ENCODE measurements around the gene LMBR1.
"Not testable (repeated sequence)": the region's sequence is repeated elsewhere in the genome, so short reads cannot be mapped to it uniquely, and the experiment has no call there.

GRCh38 chr7:156843582-156843981 lies 49.4 kb downstream of the LMBR1 start:
- not testable (repeated sequence) for TF ChIP-seq CTCF (conservative IDR thresholded peaks at IDR 0.05; ENCODE audit: low read length); EZH2phosphoT487 (IDR thresholded peaks at IDR 0.05; ENCODE audit: borderline replicate concordance, low read depth, low read length)
